ENCODE results near the gene SELENOS.

Gene SELENOS

DNA sequence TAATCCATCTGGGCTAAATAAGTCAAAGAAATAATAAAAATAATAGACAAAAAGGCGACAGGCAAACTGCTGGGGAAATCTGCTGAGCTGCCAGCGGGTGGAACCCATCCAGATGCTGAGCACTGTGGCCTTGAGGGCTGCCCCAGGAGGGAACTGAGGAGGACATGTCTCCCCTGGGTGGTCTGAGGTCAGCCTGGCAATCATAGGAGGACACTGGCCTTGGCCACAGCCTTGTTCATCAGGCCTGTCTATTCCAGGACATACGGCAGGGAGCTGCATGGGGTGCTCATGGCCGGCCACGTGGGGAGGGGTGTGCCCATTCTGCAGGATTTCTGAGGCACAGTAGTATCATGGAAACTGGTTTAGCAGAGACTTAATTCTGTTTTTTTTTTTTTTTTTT is 39.2 kb upstream of the SELENOS start:
- Histone ChIP-seq H3K4me3 (replicated peaks; ENCODE audit: insufficient read depth, low read length) (no peak overlapping the region), H3K27me3 (ENCODE audit: insufficient read depth, poor library complexity, severe bottlenecking) (no peaks in the 10 kb centered on the region), H3K27ac (replicated peaks) (no peak overlapping the region)
- no peak for TF ChIP-seq GABPA (IDR thresholded peaks at IDR 0.05; ENCODE audit: low read depth)
- no peak for TF ChIP-seq SPI1 (IDR thresholded peaks at IDR 0.05; ENCODE audit: borderline replicate concordance, low read depth)
- DNase-seq (ENCODE audit: low read depth in 1 of 2, low spot score in 1 of 2) = no peak

- no peak for DNase-seq (ENCODE audit: low read depth in 1 of 2, low spot score in 1 of 2)
- Histone ChIP-seq H3K4me3 (replicated peaks; ENCODE audit: insufficient read depth, low read length) (no peak overlapping the region), H3K27me3 (ENCODE audit: insufficient read depth, poor library complexity, severe bottlenecking) (no peaks in the 10 kb centered on the region), H3K27ac (replicated peaks) (no peak overlapping the region)
- TF ChIP-seq, protein P1, sequence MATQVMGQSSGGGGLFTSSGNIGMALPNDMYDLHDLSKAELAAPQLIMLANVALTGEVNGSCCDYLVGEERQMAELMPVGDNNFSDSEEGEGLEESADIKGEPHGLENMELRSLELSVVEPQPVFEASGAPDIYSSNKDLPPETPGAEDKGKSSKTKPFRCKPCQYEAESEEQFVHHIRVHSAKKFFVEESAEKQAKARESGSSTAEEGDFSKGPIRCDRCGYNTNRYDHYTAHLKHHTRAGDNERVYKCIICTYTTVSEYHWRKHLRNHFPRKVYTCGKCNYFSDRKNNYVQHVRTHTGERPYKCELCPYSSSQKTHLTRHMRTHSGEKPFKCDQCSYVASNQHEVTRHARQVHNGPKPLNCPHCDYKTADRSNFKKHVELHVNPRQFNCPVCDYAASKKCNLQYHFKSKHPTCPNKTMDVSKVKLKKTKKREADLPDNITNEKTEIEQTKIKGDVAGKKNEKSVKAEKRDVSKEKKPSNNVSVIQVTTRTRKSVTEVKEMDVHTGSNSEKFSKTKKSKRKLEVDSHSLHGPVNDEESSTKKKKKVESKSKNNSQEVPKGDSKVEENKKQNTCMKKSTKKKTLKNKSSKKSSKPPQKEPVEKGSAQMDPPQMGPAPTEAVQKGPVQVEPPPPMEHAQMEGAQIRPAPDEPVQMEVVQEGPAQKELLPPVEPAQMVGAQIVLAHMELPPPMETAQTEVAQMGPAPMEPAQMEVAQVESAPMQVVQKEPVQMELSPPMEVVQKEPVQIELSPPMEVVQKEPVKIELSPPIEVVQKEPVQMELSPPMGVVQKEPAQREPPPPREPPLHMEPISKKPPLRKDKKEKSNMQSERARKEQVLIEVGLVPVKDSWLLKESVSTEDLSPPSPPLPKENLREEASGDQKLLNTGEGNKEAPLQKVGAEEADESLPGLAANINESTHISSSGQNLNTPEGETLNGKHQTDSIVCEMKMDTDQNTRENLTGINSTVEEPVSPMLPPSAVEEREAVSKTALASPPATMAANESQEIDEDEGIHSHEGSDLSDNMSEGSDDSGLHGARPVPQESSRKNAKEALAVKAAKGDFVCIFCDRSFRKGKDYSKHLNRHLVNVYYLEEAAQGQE (IDR thresholded peaks at IDR 0.05; ENCODE audit: insufficient replicate concordance, low read depth) = no peak
- TF ChIP-seq GABPA (IDR thresholded peaks at IDR 0.05; ENCODE audit: low read depth) (no peak), POLR2AphosphoS5 (IDR thresholded peaks at IDR 0.05; ENCODE audit: low read depth) (no peak), SPI1 (IDR thresholded peaks at IDR 0.05; ENCODE audit: borderline replicate concordance, low read depth) (no peak)
- TF ChIP-seq, protein P2, sequence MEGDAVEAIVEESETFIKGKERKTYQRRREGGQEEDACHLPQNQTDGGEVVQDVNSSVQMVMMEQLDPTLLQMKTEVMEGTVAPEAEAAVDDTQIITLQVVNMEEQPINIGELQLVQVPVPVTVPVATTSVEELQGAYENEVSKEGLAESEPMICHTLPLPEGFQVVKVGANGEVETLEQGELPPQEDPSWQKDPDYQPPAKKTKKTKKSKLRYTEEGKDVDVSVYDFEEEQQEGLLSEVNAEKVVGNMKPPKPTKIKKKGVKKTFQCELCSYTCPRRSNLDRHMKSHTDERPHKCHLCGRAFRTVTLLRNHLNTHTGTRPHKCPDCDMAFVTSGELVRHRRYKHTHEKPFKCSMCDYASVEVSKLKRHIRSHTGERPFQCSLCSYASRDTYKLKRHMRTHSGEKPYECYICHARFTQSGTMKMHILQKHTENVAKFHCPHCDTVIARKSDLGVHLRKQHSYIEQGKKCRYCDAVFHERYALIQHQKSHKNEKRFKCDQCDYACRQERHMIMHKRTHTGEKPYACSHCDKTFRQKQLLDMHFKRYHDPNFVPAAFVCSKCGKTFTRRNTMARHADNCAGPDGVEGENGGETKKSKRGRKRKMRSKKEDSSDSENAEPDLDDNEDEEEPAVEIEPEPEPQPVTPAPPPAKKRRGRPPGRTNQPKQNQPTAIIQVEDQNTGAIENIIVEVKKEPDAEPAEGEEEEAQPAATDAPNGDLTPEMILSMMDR (IDR thresholded peaks at IDR 0.05; ENCODE audit: insufficient read depth, low read length) = no peak
Observed at GRCh38 chr15:101315736-101316135, 38.5 kb upstream of the SELENOS start.

GRCh38 chr15:101314336-101315125 is 37.2 kb upstream of the SELENOS start:
- Histone ChIP-seq H3K4me3 (replicated peaks; ENCODE audit: insufficient read depth, low read length) (no peak overlapping the region), H3K27me3 (ENCODE audit: insufficient read depth, poor library complexity, severe bottlenecking) (no peaks in the 10 kb centered on the region), H3K27ac (replicated peaks) (no peak overlapping the region)
- DNase-seq (ENCODE audit: low read depth in 1 of 2, low spot score in 1 of 2) = no peak
- TF ChIP-seq, protein P2 (IDR thresholded peaks at IDR 0.05; ENCODE audit: insufficient read depth, low read length) = no peak
- TF ChIP-seq SPI1 (IDR thresholded peaks at IDR 0.05; ENCODE audit: borderline replicate concordance, low read depth) (no peak), POLR2AphosphoS5 (IDR thresholded peaks at IDR 0.05; ENCODE audit: low read depth) (no peak), GABPA (IDR thresholded peaks at IDR 0.05; ENCODE audit: low read depth) (no peak)
- TF ChIP-seq, protein P1 (IDR thresholded peaks at IDR 0.05; ENCODE audit: insufficient replicate concordance, low read depth) = no peak

DNA sequence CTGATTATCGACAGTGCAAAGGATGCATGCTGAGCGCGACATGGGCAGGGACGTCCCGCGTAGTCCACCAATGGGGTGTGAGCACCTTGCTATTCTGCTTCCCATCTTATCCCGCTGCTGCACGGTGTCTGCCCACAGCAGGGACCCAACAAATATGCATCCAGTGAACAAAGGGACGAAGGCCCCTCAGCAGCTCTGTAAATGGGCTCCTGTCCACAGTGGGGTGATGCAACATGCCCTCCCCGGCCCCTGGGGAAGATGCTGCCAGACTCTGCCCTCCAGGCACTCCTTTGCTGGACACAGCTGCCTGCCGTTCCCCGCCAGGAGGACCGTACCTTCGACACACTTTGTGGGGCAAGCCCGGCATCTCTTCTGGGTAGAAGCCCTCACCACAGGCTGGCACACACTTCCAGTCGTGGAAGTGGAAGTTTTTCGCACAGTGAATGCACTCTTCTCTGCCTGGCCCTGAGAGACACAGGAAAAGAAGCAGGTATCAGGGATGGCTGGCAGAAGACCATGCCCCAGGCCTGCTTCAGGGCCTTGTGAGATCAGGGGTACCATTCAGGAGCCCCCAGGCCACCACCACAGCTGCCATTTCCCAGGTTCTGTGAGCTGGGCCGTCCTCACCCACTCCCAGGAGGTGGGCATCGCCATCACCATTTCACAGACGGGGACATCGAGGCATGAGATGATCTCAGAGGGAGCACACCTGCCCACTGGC is 35.9 kb upstream of the SELENOS start:
- Histone ChIP-seq H3K27ac (replicated peaks) (no peak overlapping the region), H3K27me3 (ENCODE audit: insufficient read depth, poor library complexity, severe bottlenecking) (no peaks in the 10 kb centered on the region), H3K4me3 (replicated peaks; ENCODE audit: insufficient read depth, low read length) (no peak overlapping the region)
- no peak for DNase-seq (ENCODE audit: low read depth in 1 of 2, low spot score in 1 of 2)
- TF ChIP-seq SPI1 (IDR thresholded peaks at IDR 0.05; ENCODE audit: borderline replicate concordance, low read depth) (no peak), GABPA (IDR thresholded peaks at IDR 0.05; ENCODE audit: low read depth) (no peak)
- TF ChIP-seq, protein P2 (IDR thresholded peaks at IDR 0.05; ENCODE audit: insufficient read depth, low read length) = no peak

Measured in HL-60 (cell line).